ENCODE results near the gene BSG.

The BSG gene

DNA sequence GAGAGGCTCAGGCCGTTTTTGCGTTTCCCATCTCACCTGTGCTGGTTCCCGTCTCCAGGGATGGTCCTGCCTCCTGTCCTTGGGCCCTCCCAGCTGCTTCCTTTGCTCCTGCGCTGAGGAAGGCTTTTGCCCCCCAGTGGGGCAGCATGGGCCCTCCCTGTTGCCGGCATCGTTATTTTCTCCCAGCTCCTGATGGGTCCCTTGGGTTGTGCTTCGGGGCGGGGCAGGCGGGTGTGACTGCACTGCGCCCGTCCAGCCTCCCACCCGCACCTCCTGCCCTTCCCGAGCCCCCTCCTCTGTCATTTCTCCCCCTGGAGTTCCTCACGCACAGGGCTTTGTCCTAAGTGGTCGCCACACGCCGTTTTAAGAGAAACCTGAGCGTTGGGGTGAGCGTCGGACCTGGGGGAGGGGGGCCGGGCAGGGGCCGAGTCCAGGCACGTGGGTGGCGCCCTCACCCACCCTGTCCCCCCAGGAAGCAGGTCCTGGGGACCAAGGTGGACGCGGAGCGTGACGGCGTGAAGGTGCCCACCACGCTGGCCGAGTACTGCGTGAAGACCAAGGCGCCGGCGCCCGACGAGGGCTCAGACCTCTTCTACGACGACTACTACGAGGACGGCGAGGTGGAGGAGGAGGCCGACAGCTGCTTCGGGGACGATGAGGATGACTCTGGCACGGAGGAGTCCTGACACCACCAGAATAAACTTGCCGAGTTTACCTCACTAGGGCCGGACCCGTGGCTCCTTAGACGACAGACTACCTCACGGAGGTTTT, 31.3 kb upstream of the BSG start:
- no peak for DNase-seq

DNA sequence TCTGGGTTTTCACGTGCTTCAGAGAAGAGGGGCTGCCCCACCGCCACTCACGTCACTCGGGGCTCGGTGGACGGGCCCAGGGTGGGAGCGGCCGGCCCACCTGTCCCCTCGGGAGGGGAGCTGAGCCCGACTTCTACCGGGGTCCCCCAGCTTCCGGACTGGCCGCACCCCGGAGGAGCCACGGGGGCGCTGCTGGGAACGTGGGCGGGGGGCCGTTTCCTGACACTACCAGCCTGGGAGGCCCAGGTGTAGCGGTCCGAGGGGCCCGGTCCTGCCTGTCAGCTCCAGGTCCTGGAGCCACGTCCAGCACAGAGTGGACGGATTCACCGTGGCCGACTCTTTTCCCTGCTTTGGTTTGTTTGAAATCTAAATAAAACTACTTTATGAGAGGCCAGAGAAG, 30.7 kb upstream of the BSG start:
- DNase-seq: no peak

DNA sequence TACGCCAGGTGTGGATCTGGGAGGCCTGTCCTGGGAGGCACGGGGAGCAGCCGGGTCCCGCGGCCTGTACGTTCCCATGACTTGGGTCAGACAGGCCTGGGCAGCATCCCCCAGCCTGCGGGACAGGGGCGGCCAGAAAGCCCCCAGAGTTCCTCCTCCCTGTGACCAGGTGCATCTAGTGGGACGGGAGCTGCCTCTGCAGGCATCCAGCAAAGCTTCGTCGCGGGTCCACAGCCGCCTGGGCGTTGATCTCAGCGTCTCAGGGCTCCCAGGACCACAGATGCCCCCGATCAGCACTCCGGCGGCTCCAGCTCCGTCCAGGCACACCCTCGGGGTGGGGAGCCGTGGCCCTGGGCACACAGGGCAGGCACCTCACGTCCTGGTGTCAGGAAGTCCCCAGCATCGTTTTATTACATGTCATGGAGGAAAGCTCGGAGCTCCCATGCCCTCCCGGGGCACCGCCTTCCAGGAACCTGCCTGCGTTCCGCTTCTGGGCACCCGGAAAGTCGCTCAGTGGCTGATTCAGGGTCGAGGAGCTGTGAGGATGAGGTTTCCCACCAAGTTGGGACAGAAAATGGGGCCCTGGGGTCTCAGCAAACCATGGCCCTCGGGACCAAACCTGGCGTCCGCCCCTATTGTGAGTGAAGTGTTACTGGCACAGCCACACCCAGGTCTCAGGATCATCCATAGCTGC, 30.1 kb upstream of the BSG start:
- no peak for DNase-seq

DNA sequence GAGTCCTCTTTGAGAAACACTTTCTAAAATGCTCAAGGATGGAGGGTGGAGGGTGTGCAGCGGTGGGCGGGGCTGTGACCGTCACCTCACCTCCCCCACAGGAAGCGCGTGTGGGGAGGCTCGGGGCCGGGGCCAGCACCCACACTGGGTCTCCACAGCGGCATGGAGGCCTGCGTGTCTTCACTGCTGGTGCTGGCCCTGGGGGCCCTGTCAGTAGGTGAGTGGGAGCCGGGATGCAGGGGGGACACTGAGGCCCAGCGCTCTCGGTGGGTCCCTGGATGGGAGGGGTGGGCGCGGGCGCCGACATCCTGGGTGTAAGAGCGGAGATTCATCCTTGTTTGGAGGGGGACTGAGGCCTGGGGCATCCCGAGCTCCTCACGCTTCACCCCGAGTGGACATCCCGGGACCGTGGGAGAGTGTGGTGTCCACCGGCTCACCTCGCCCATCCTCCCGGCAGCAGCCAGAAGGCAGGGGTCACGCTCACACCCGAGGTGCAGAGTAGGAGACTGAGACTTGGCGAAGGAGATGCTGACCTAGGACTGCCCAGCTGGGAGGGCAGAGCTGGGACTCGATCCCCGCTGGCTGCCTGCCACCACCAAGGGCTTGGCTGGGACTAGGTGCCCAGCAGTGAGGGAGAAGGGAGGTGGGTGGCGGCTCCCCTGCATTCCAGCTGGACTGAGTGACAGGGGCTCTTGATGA, 28.3 kb upstream of the BSG start, which contains the start of gene GZMM:
Gene GZMM (plus strand): TSS at position 144 of the 699 bp plus-strand sequence. CDS start 19 bp downstream, at position 163.
- DNase-seq: peak; percentile 88

DNA sequence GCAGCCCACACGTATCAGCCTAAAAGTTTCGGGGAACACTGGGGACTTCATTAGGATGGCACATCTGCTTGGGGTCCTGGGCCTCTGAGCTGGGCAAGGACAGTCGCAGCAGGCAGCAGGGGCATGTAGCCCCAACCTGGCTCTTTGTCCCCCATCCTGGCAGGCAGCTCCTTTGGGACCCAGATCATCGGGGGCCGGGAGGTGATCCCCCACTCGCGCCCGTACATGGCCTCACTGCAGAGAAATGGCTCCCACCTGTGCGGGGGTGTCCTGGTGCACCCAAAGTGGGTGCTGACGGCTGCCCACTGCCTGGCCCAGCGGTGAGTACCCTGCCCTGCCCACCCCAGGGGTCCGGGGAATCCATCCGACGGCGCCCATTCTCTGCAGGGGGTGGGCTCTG, 25.3 kb upstream of the BSG start:
- no peak for DNase-seq

DNA sequence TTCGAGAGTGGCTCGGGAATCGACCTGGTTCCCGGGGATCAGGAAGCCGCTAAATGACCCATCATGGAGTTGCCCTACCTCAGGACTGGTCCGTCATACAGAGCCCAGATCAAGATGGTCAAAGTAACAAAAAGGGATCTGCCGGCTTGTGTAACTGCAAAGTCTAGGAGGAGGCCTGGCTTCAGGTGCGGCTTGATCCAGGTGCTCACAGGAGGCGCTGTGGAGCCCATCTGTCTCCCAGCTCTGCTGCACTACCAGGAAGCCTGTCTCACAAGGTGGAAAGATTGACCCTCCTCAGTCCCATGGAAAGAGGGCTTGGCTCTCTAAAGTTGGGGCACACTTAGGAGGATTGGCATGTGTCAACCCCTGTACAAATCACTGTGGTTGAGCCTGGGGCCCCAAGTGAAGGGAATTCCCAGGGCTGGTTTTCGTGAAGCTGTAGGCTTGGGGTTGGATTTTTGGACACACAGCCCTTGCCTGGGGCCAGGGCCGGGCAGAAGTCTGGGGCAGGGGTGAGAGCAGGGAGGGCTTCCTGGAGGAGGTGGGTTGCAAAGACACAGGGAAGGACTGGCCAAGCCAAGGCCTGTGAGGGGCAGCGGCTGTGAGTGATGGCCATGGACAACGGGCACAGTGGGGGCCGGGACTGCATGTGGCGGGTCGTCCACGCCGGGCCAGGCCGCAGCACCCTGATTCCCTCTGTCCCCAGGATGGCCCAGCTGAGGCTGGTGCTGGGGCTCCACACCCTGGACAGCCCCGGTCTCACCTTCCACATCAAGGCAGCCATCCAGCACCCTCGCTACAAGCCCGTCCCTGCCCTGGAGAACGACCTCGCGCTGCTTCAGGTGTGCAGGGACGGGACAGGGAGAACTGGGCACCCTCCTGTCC, 24.3 kb upstream of the BSG start:
- no peak for DNase-seq

DNA sequence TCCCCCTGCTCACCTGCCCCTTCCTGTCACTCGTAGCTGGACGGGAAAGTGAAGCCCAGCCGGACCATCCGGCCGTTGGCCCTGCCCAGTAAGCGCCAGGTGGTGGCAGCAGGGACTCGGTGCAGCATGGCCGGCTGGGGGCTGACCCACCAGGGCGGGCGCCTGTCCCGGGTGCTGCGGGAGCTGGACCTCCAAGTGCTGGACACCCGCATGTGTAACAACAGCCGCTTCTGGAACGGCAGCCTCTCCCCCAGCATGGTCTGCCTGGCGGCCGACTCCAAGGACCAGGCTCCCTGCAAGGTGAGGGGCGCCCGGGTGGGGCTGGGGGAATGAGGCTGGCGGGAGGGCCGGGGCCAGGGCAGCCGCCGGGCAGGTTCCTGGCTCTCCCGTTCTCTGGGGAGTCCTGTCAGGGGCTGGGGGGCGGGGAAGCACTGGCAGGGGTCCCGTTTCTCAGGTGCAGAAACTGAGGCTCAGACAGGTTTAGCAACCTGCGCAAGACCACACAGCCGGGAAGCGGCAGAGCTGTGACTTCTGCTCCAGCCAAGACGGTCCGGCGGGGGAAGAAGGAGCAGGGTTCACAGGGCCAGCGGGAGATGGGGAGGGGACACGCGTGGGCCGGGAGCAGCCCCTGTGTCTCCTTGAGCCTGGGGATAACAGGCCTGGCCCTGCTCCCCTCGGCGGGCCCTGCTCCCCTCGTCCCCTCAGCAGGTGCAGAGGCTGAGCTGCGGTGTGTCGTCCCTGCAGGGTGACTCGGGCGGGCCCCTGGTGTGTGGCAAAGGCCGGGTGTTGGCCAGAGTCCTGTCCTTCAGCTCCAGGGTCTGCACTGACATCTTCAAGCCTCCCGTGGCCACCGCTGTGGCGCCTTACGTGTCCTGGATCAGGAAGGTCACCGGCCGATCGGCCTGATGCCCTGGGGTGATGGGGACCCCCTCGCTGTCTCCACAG, 23.2 kb upstream of the BSG start:
- no peak for DNase-seq

DNA sequence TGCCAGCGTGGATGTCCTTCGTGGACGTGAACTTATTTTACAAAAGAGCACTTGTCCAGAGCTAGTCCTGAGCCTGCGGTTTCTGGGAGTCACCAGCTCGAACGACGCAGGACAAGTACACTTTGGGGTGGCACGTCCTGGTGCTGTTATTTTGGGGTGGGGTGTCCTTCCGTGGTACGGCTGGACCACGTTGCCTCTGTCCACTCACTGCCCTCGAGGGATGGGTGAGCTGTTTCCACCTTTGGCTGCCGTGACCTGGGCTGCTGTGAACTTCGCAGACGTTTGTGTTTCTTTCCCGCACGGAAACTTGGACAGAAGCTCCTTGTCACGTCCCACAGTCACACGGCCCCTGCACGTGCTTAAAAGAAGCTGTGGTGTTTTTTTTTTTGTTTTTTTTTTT, 17.6 kb upstream of the BSG start:
- no peak for DNase-seq

DNA sequence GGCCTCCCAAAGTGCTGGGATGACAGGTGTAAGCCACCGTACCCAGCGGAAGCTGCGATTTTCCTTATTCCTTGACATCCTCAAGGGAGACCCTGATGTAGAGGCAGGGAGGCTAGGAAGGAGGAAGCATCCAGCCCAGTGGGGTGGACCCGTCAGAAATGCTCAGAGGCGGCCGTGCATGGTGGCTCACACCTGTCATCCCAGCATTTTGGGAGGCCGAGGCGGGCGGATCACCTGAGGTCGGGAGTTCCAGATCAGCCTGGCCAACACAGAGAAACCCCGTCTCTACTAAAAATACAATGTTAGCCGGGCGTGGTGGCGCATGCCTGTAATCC, 17.0 kb upstream of the BSG start:
- DNase-seq: no peak

DNA sequence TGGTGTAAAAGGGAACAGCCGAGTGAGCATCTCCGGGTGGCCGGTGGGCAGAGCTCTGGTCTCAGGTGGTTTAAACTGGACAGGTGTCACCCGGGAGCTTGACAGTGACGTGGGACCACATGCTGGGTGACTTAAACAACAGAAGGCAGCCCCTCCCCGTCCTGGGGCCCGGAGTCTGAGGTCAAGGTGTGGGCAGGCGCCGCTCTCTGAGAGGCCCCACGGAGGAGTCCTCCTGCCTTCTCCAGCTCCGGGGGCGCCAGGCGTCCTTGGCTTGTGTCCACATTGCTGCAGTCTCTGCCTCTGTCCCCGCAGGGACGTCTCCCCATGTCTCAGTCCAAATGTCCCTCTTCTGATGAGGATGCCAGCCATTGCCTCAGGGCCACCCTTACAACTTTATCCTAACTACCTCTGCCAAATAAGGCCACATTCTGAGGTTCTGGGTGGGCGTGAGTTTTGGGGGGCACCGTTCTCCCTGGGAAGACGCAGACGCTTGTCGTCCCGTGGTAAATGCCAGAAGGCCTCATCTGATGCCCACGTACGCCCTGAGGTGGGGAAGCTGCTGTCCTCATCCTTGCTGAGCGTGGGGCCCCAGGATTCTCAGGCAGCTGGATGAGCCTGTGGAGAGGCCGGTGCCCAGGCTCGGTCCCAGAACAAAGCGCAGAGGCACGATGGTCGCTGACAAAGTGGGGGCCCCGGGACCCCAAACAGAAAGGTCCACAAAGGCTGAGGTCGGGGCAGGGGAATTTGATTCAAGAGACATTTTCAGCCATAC, 15.6 kb upstream of the BSG start:
- DNase-seq: no peak

DNA sequence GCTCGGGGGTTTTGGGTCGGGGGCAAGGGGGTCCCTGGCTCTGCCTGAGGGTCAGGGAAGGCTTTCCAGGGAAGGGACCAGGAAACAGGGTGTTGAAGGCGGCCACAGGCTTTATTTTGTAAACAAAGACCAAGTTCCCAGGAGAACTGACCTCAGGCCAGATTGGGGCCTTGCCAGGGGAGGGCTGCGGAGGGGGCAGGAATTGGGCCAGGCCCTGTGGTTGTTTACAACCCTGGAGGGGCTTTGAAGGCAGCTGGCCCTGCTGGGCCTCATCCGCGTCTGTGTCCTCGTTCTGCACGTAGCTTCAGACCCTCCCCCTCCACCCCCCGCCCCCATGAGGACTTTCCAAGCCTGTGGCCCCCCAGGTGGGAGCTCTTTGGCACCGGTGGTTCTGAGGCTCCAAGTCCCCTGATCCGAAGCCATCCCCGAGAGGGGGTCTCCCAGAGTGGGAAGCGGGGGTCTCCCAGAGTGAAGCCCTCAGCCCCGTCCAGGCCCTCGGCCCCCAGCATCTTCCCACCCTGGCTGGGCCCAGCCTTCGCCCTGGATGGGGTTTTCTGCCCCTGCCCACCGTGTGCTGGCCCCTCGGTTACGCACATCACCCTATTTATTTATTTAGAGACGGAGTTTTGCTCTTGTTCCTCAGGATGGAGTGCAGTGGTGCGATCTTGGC, 13.5 kb upstream of the BSG start:
- no peak for DNase-seq

DNA sequence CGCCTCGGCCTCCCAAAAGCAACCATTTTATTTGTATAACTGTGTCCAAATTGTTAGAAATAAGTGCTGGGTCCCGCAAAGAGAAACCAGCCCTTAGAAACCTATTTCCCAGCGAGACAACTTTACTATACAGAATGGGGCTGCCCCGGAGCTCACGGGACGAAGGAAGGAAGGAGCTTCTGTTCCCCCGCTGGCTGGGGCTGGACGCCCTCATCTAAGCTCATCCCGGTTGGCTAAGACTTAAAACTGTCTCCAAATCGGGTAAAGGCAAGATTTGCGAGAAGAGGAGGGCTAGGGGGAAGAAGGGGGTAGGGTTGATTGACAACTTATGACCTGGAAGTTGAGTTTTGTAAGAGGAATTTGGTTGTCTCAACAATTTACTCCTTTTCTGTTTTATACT, 12.3 kb upstream of the BSG start:
- no peak for DNase-seq

DNA sequence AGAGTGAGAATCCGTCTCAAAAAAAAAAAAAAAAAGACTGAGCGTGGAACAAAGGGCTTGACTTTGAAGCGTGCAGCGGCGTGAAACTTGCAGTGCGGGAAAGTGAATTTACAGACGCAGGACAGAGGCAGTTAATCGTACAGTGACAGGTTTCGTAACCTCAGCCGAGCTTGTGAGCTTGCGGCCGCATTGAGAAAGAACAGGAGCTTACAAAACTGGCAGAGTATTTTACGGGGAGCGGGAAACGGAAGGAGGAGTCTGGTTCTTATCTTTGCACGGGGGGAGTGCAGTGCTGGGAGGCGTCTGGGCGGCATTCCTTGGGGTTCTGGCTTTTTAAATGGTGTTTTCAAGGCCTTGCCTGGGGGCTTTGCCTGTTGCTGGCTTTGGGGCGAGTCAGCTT, 6.0 kb upstream of the BSG start:
- DNase-seq: no peak

DNA sequence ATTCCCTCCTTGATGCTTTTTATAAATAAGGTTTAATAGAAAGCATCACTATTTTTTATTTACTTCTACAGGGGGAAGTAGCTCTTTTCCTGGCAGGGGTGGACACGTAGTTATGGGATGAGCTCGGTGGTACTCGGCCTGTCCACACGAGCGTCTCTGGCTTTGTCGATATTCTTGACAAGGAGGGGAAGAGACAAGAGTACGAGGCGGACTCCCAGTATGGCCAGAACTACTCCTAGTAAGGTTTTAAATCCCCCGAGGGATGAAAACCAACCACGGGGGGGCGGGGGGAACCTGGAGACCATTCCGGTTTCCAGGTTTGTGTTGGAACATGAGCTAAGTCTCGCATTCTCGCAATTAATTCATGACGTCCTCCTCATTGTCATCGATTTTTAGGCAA, 5.6 kb upstream of the BSG start:
- DNase-seq: no peak

DNA sequence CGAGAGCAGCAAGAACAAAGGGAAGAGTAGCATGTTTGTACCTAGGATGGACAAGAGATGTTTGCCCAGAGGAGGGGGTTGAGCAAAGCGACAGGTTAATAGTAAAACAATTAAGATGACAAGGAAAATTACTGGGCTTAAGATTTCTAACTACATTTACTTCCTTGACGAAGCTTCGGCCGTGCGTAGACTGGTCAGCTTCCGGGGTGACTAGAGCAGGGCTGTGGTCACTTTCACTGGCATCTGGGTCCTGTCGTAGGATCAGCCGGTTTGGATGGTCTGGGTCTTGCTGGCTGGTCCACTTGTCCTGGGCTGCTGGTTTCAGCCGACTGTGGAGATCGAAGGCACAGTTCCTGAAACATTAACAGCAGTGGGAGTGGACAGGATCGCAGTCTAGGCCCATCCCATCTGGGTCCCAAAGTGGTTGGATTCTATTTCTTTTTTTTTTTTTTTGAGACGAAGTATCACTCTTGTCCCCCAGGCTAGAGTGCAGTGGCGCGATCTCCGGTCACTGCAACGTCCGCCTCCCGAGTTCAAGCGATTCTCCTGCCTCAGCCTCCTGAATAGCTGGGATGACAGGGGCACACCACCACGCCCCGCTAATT, 5.0 kb upstream of the BSG start:
- no peak for DNase-seq

DNA sequence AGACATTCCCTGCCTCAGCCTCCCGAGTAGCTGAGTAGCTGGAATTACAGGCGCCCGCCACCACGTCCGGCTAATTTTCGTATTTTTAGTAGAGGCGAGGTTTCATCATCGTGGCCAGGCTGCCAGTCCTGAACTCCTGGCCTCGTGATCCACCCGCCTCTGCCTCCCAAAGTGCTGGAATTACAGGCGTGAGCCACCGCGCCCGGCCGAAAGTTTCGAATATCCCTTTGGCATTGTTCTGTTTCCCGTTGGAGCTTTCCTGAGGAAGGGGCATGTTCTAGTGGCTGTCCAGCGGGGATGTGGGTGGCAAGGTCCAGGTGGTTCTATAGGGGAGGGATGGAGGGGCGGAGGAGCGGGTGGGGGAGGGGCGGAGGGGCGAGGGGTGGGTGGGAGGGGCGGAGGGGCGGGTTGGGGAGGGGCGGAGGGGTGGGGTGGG, 2.1 kb upstream of the BSG start:
- DNase-seq: no peak

DNA sequence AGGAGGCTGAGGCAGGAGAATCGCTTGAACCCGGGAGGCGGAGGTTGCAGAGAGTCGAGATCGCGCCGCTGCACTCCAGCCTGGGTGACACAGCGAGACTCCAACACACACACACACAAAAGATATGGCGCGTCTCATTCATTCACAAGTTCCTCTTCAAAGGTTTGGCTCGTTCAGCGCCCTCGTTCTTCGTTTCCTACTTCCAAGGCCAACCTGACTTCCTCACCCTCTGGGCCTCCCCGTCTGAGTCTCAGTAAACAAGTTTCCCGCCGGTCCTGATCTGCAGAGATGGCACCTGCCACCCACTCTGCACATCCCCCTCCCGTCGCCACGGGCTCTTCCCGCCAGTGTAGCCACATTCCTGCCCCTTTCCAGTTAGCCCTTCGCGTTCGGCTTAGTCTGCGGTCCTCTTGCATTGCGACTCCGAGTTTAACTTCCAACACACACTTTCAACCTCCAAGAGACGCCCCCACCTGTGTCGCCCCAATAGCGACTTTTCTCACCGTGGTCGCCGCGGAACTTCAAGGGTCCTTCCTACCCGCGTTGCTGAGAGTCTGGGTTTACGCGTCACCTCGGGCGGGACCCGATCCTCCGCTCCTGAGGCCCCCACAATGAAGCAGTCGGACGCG, 1.3 kb upstream of the BSG start:
- peak; percentile 79 for DNase-seq

DNA sequence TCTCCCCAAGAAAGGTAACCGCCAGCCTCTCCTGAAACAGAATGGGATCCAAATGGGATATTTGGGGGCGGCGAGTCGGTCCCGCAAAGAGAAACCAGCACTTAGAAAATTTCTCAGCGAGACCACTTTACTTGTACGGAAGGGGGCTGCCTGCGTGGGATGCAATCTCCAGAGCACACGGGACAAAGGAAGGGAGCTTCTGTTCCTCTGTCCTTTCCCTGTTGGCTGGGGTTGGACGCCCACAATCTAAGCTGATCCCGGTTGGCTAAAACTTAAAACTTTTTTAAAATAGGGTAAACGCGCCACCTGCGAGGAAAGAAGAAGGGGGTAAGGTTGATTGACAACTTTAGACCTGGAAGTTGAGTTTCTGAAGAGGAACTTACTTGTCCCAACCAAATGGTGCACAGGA, 826 bp upstream of the BSG start:
- DNase-seq: no peak

DNA sequence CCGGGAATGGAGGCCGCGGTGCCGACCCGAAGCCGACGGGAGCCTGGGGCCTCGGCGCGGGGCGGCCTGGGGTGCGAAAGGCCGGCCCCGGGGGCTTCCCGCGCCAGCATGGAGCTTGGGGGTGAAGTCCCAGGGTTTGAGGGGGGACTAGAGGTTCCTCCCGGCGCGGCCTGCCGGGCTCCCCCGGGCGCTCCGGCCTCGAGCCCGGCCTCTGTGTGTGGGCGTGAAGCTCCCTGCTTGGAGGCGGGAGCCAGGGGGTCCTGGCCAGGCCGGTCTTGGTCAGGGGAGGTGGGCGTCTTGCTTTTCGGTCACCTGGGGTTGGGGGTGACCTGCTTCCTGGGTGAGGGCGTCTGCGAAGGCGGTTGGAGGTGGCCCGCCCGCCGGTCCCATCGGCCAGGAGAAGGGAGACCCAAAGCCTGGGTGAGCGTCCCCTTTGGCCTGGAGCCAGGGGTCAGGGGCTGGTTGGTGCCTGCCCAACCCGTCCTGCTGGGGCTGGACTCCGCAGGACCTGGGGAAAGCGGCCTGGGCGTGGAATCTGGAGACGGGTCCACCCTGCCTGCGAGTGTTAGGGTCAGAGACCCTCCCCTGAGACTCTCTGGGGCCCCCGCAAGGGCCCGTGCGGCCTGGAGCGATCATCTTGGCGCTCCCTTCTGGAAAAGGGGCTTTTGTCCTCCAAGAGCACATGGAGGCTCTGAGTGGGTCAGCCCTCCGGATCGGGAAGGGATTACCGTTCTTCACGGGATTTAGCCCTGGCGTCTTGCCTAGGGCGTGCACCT, 535 bp downstream of the BSG start:
- DNase-seq: no peak
